GM10248 (cell line): Measurements from ENCODE around the gene ANKRD2.

Source experiments
- CTCF ChIA-PET: fragments of 300-600 bp; sonication (Branson Sonifier 250); formaldehyde crosslinking; extraction: SDS; loops from one replicate; lab custom pipeline; 2021; ENCODE audit warnings: antibody characterized with exemption; lab: Yijun Ruan, JAX
- POLR2A ChIA-PET: fragments of 350-650 bp; sonication (Branson Sonifier 250); formaldehyde crosslinking; extraction: SDS; loops from one replicate; lab custom pipeline; 2020; ENCODE audit warnings: antibody characterized with exemption; lab: Yijun Ruan, JAX
- DNase-seq: peaks from one replicate; pipeline ENCODE4 v3.0.0; 2012; ENCODE audit errors: extremely low spot score
- TF ChIP-seq, protein P1 (sequence below): IDR thresholded peaks from 2 replicates; pipeline ENCODE4 v1.5.1; 2012; ENCODE audit warnings: mild to moderate bottlenecking, low read depth; ENCODE audit errors: extremely low read depth, missing control alignments, control extremely low read depth

Gene ANKRD2

DNA sequence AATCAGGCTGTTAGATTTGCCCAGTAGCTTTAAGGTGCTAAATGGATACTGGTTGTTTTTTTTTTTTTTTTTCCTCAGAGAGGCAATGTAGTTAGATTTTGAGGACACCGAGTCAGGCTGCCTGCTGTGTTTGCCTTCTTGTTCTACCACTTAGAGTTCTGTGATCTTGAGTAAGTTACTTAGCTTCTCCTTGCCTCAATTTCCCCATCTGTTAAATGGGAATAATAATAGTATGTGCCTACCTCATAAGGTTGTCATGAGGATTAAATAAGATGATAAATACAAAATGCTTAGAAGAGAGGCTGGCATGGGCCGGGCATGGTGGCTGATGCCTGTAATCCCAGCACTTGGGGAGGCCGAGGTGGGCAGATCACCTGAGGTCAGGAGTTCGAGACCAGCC lies 46.2 kb downstream of the ANKRD2 start:
- ChIA-PET POLR2A (no interaction called here), CTCF (interaction anchor here (0.6 kb wide), 1 partner anchor 441 kb away, joined by 3 read pairs; no protein-coding TSS in a partner anchor)
- DNase-seq = no peak
- TF ChIP-seq, protein P1, sequence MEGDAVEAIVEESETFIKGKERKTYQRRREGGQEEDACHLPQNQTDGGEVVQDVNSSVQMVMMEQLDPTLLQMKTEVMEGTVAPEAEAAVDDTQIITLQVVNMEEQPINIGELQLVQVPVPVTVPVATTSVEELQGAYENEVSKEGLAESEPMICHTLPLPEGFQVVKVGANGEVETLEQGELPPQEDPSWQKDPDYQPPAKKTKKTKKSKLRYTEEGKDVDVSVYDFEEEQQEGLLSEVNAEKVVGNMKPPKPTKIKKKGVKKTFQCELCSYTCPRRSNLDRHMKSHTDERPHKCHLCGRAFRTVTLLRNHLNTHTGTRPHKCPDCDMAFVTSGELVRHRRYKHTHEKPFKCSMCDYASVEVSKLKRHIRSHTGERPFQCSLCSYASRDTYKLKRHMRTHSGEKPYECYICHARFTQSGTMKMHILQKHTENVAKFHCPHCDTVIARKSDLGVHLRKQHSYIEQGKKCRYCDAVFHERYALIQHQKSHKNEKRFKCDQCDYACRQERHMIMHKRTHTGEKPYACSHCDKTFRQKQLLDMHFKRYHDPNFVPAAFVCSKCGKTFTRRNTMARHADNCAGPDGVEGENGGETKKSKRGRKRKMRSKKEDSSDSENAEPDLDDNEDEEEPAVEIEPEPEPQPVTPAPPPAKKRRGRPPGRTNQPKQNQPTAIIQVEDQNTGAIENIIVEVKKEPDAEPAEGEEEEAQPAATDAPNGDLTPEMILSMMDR = no peak

DNA sequence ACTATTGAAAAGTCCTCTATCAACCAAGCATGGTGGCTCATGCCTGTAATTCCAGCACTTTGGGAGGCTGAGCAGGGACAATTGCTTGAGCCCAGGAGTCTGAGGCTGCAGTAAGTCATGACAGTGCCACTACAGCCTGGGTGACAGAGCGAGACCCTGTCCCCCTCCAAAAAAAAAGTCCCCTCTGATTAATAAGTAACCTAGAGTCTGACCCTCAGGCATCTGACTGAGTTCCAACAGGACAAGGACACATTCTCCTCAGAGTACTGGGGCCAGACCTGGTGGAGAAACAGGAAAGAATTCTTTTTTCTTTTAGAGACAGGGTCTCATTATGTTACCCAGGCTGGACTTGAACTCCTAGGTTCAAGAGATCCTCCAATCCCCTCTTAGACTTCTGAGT lies 50.7 kb downstream of the ANKRD2 start:
- DNase-seq = no peak
- TF ChIP-seq, protein P1 = no peak
- CTCF ChIA-PET = interaction anchor here (1.3 to 1.6 kb wide), 2 partner anchors 8 to 11 kb away, joined by 4 read pairs; no protein-coding TSS in a partner anchor
- POLR2A ChIA-PET = no interaction called here

DNA sequence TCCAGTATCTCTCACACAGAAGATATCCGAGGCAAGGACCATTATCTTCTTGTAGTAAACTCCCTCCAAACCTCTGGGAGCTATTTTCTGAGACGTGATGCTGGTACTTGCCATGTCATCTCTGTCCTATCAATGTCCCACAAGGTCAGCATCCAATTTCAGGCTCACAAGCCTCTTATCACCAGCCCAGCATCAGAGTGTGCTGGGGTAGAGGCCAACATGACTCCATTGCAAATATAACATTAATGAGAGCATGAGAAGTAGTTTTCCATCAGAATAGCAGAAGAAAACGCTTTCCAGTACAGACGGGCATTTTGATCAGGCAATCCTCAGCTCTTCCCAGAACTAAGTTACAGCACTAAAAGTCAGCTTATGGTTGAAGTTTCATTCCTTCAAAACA lies 55.2 kb downstream of the ANKRD2 start:
- POLR2A ChIA-PET = no interaction called here
- no peak for DNase-seq
- CTCF ChIA-PET = interaction anchor here (1.1 kb wide), 2 partner anchors 58 to 108 kb away, joined by 3 read pairs; no protein-coding TSS in a partner anchor
- TF ChIP-seq, protein P1 = no peak

DNA sequence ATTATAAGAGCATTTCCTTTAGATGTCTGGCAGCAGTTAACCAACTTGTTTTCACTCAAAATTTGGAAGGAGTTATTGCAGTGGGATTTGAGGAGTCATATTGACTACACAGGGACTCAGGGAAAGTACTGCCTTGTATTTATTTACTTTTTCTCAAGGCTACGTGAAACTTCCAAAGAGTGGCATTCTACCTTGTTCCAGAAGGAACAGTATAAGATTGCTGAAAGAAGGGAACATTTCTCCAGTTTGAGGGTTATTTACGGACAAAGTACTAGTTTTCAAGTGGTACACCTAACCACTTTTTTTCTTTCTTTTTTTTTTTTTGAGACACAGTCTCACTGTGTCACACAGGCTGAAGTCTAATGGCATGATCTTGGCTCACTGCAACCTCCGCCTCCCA lies 55.6 kb downstream of the ANKRD2 start:
- TF ChIP-seq, protein P1 = no peak
- CTCF ChIA-PET = interaction anchor here (1.1 kb wide), 1 partner anchor 59 kb away, joined by 3 read pairs; no protein-coding TSS in a partner anchor
- DNase-seq = no peak
- POLR2A ChIA-PET = no interaction called here

DNA sequence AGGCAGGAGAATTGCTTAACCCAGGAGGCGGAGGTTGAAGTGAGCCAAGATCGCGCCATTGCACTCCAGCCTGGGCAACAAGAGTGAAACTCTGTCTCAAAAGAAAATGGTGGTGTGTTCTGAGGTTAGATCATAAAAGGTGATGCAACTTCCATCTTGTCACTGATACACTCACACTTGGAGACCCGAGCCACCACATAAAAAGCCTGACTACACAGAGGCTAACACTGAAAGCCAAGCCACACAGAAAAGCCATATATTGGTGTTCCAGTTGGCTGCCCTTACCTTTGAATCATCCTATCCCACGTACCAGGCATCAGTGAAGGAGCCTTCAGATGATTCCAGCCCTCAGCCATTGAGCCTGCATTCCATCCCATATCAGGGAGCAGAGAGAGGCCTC lies 56.7 kb downstream of the ANKRD2 start:
- DNase-seq = no peak
- ChIA-PET POLR2A (no interaction called here), CTCF (no interaction called here)
- TF ChIP-seq, protein P1 = no peak

DNA sequence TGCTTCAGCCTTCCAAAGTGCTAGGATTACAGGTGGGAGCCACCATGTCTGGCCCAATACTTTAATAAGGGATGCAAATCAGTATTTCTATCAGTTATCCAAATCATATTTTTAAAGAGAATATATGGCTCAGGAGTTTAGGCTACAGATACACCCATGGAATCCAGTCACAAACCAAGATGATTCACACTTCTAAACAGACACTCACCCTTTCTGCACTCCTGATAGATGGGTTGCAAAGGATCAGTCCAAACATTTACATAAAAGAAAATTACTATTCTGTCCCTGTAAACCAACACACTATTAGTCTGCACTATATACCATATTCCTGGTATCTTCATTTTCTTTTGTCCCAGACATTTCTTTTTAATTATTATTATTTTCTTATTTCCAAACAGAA lies 58.5 kb downstream of the ANKRD2 start:
- DNase-seq = no peak
- ChIA-PET POLR2A (no interaction called here), CTCF (interaction anchor here (0.8 kb wide), 1 partner anchor 11 kb away, joined by 3 read pairs; no protein-coding TSS in a partner anchor)
- TF ChIP-seq, protein P1 = no peak
